ENCODE measurements around the gene NFIL3.

Gene NFIL3

DNA sequence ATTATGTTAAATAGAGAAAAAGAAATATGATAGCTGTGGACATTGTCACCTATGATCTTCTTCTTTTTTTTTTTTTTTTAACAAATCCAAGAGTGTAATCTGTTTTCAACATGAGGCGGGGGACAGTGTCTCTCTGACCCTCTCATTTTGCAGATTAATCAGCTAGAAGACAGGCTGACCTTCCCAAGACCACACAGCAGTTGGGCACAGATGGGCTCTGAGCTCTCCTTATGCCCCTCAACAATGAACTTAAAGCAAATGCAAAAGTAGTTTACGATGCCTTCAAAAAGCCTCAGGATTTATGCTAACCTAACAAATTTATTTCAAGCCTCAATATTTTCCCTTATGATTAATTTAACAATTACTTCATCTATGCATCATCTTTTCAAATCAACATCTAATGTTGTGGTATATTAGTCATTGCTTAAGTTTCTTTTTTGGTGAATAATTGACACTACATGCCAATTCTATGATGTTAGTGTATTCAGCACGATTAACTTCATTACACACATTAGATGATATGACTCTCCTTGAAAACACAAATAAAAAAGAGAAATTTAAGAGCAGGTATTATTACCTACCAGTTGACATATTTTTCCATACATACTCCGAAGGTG is 7.4 kb downstream of the NFIL3 start:
- Histone ChIP-seq H3K27ac (ENCODE audit: low read depth, low read length) (no peak overlapping the region), H3K4me2 (ENCODE audit: low read length) (no peak overlapping the region), H2BK120ac (ENCODE audit: low read depth, low read length) (no peak overlapping the region), H2BK5ac (ENCODE audit: low read length) (no peak overlapping the region), H2BK15ac (replicated peaks; ENCODE audit: low read depth) (no peak overlapping the region), H2AK5ac (ENCODE audit: low read length) (no peak overlapping the region), H3K27me3 (ENCODE audit: insufficient read depth, low read length, poor library complexity) (no peaks in the 10 kb centered on the region), H3K79me1 (ENCODE audit: low read length) (peaks cover 17% of the 10 kb centered on the region), H3K36me3 (ENCODE audit: control insufficient read depth, insufficient read depth, low read length) (no peaks in the 10 kb centered on the region), H3K56ac (ENCODE audit: low read length) (no peak overlapping the region), H3K4ac (ENCODE audit: low read depth, low read length) (no peak overlapping the region), H3K9ac (ENCODE audit: low read length) (no peak overlapping the region), H3K18ac (ENCODE audit: low read length) (no peak overlapping the region), H3K4me3 (ENCODE audit: low read length) (no peak overlapping the region), H4K5ac (ENCODE audit: low read length) (no peak overlapping the region), H3K4me1 (ENCODE audit: control insufficient read depth, low read depth, low read length) (peaks cover 9% of the 10 kb centered on the region), H3K23ac (ENCODE audit: low read length) (no peak overlapping the region), H4K8ac (ENCODE audit: low read depth, low read length) (no peak overlapping the region), H3K79me2 (ENCODE audit: control insufficient read depth, insufficient read depth, low read length) (peaks cover 24% of the 10 kb centered on the region)
- DNase-seq: no peak
- WGBS (ENCODE audit: extremely low coverage, insufficient coverage, low lambda C conversion rate): no CpG with 5 or more reads among the region's 4 CpGs

DNA sequence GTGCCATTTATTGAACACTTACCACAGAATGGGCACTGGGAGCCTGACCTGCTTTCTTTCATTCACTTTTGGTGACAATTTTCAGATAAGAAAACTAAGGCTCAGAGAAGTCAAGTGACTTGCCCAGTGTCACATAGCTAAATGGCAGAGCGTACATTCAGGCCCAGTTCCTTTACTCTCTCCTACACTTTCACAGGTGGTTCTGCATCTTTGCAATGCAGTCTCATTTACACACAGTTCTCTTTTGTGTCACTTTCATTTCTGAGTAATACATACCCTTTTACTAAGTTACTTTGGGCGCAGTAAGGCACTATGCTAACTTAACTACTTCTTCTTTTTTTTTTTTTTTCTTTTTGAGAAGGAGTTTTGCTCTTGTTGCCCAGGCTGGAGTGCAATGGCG is 8.3 kb downstream of the NFIL3 start:
- H3K4me3 ChIP-seq (ENCODE audit: low read length): no peak overlapping the region
- no peak overlapping the region for H2BK5ac ChIP-seq (ENCODE audit: low read length)
- no peak overlapping the region for H3K23ac ChIP-seq (ENCODE audit: low read length)
- H3K79me2 ChIP-seq (ENCODE audit: control insufficient read depth, insufficient read depth, low read length): peaks cover 19% of the 10 kb centered on the region
- no peak overlapping the region for H3K4me2 ChIP-seq (ENCODE audit: low read length)
- no peak overlapping the region for H3K56ac ChIP-seq (ENCODE audit: low read length)
- H3K18ac ChIP-seq (ENCODE audit: low read length): no peak overlapping the region
- no peak overlapping the region for H3K4ac ChIP-seq (ENCODE audit: low read depth, low read length)
- no peak overlapping the region for H2BK15ac ChIP-seq (replicated peaks; ENCODE audit: low read depth)
- H3K27ac ChIP-seq (ENCODE audit: low read depth, low read length): no peak overlapping the region
- no peak overlapping the region for H4K8ac ChIP-seq (ENCODE audit: low read depth, low read length)
- WGBS (ENCODE audit: extremely low coverage, insufficient coverage, low lambda C conversion rate): no CpG with 5 or more reads among the region's 3 CpGs
- H2AK5ac ChIP-seq (ENCODE audit: low read length): no peak overlapping the region
- H3K36me3 ChIP-seq (ENCODE audit: control insufficient read depth, insufficient read depth, low read length): peaks cover 2% of the 10 kb centered on the region
- H2BK120ac ChIP-seq (ENCODE audit: low read depth, low read length): no peak overlapping the region
- no peaks in the 10 kb centered on the region for H3K27me3 ChIP-seq (ENCODE audit: insufficient read depth, low read length, poor library complexity)
- no peak overlapping the region for H4K5ac ChIP-seq (ENCODE audit: low read length)
- DNase-seq: no peak
- H3K79me1 ChIP-seq (ENCODE audit: low read length): peaks cover 13% of the 10 kb centered on the region
- no peak overlapping the region for H3K9ac ChIP-seq (ENCODE audit: low read length)
- H3K4me1 ChIP-seq (ENCODE audit: control insufficient read depth, low read depth, low read length): peaks cover 6% of the 10 kb centered on the region

DNA sequence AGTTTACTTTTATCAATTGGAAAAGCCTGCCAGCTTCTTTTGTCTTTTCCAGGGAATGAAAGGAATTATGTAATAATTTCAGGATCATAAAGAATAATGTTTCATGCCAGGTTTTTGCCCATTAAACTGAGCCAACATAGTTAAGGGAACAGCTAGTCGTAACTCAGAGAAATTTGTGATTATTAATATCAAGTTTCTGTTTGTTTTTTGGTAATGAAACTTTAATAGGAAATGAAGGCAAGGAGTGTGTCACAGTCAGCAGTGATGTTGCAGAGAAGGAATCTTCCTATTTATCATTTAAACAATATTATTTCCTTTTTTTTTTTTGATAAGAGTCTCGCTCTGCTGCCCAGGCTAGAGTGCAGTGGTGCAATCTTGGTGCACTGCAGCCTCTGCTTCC is 10.7 kb downstream of the NFIL3 start:
- peaks cover 8% of the 10 kb centered on the region for H3K79me1 ChIP-seq (ENCODE audit: low read length)
- no peak overlapping the region for H3K56ac ChIP-seq (ENCODE audit: low read length)
- no peak overlapping the region for H3K4me3 ChIP-seq (ENCODE audit: low read length)
- peaks cover 7% of the 10 kb centered on the region for H3K79me2 ChIP-seq (ENCODE audit: control insufficient read depth, insufficient read depth, low read length)
- H2BK5ac ChIP-seq (ENCODE audit: low read length): no peak overlapping the region
- WGBS (ENCODE audit: extremely low coverage, insufficient coverage, low lambda C conversion rate): no CpG with 5 or more reads among the region's 2 CpGs
- no peak overlapping the region for H4K8ac ChIP-seq (ENCODE audit: low read depth, low read length)
- no peak overlapping the region for H3K4ac ChIP-seq (ENCODE audit: low read depth, low read length)
- H3K27ac ChIP-seq (ENCODE audit: low read depth, low read length): no peak overlapping the region
- no peak overlapping the region for H3K23ac ChIP-seq (ENCODE audit: low read length)
- DNase-seq: no peak
- H3K36me3 ChIP-seq (ENCODE audit: control insufficient read depth, insufficient read depth, low read length): peaks cover 5% of the 10 kb centered on the region
- no peak overlapping the region for H2AK5ac ChIP-seq (ENCODE audit: low read length)
- H2BK15ac ChIP-seq (replicated peaks; ENCODE audit: low read depth): no peak overlapping the region
- no peaks in the 10 kb centered on the region for H3K4me1 ChIP-seq (ENCODE audit: control insufficient read depth, low read depth, low read length)
- no peak overlapping the region for H4K5ac ChIP-seq (ENCODE audit: low read length)
- no peak overlapping the region for H3K4me2 ChIP-seq (ENCODE audit: low read length)
- no peak overlapping the region for H2BK120ac ChIP-seq (ENCODE audit: low read depth, low read length)
- no peak overlapping the region for H3K18ac ChIP-seq (ENCODE audit: low read length)
- H3K9ac ChIP-seq (ENCODE audit: low read length): no peak overlapping the region
- H3K27me3 ChIP-seq (ENCODE audit: insufficient read depth, low read length, poor library complexity): no peaks in the 10 kb centered on the region

DNA sequence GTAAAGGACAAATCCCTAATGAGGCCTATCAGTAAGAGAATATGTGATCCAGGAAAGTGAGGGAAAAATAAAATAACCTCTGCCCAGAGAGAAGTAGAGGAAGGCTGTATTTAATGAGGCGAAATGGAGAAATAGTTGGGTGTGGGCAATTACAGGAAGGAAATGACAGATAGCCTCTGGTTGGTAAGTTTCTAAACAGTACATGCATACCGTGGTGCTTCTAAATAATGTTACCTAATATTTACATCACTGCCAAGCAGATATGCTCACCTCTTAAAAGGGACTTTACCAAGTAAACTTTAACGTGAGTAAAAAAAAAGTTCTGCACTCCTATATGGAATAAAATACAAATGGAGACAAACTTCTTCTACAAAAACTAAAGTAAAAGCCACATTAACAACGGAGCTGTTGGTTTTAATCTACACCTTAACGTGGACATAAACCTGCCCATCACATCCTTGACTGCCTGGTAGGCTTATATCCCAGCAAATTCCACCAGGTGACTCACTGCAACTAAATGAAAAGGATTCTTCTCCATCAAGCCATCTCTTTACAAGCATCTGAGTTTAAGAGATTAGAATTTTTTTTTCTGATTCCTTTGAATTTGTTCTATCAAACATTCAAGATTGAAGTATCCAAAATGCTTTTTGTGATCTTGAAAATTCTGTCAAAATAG is 12.4 kb downstream of the NFIL3 start:
- H4K8ac ChIP-seq (ENCODE audit: low read depth, low read length): no peak overlapping the region
- no peak overlapping the region for H2BK120ac ChIP-seq (ENCODE audit: low read depth, low read length)
- DNase-seq: no peak
- peaks cover 7% of the 10 kb centered on the region for H3K79me1 ChIP-seq (ENCODE audit: low read length)
- H2AK5ac ChIP-seq (ENCODE audit: low read length): no peak overlapping the region
- no peak overlapping the region for H3K4me3 ChIP-seq (ENCODE audit: low read length)
- H2BK5ac ChIP-seq (ENCODE audit: low read length): no peak overlapping the region
- no peak overlapping the region for H3K9ac ChIP-seq (ENCODE audit: low read length)
- no peaks in the 10 kb centered on the region for H3K4me1 ChIP-seq (ENCODE audit: control insufficient read depth, low read depth, low read length)
- H3K4ac ChIP-seq (ENCODE audit: low read depth, low read length): no peak overlapping the region
- no peak overlapping the region for H3K56ac ChIP-seq (ENCODE audit: low read length)
- H2BK15ac ChIP-seq (replicated peaks; ENCODE audit: low read depth): no peak overlapping the region
- H3K4me2 ChIP-seq (ENCODE audit: low read length): no peak overlapping the region
- no CpG with 5 or more reads among the region's 5 CpGs for WGBS (ENCODE audit: extremely low coverage, insufficient coverage, low lambda C conversion rate)
- H3K36me3 ChIP-seq (ENCODE audit: control insufficient read depth, insufficient read depth, low read length): peaks cover 5% of the 10 kb centered on the region
- no peak overlapping the region for H3K23ac ChIP-seq (ENCODE audit: low read length)
- H4K5ac ChIP-seq (ENCODE audit: low read length): no peak overlapping the region
- peaks cover 5% of the 10 kb centered on the region for H3K79me2 ChIP-seq (ENCODE audit: control insufficient read depth, insufficient read depth, low read length)
- no peak overlapping the region for H3K27ac ChIP-seq (ENCODE audit: low read depth, low read length)
- no peaks in the 10 kb centered on the region for H3K27me3 ChIP-seq (ENCODE audit: insufficient read depth, low read length, poor library complexity)
- no peak overlapping the region for H3K18ac ChIP-seq (ENCODE audit: low read length)

DNA sequence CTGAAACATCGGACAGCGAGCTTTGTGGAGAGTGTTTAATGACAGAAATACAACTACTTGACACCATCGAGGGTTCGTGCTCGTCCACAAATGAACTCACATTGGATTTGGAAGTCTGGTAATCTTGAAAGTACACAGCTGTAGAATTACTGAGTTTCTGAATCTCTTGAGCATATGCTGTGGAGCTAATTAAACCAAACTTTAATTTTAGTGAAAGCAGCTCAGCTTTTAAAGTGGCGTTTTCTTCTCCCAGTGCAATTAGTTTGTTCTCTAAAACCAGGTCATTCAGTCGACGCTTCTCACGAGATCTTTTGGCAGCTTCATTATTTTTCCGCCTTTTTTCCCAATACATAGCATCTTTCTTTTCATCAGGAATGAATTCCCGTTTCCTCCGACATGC is 13.5 kb downstream of the NFIL3 start:
- no CpG with 5 or more reads among the region's 12 CpGs for WGBS (ENCODE audit: extremely low coverage, insufficient coverage, low lambda C conversion rate)

DNA sequence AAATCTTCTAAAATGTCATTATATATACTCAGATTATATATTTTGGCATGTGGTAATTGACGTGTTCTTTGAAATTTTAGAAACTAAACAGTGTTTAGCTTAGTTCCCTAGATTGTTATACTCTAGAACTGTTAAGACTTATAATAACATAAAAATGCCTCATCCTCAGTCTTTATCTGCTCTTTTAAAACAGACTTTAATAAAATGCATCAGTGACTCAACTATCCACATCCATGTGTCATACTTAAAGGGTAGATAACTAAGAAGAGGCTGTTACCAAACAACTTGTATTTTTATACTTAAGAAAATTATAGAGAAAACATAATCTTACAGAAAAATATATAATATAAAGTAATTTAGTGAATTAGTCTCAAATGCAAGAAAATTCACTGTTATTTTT is 15.2 kb downstream of the NFIL3 start:
- no peak overlapping the region for H3K56ac ChIP-seq (ENCODE audit: low read length)
- no peak overlapping the region for H3K4ac ChIP-seq (ENCODE audit: low read depth, low read length)
- H3K4me3 ChIP-seq (ENCODE audit: low read length): no peak overlapping the region
- no peak overlapping the region for H3K18ac ChIP-seq (ENCODE audit: low read length)
- no peak overlapping the region for H2BK15ac ChIP-seq (replicated peaks; ENCODE audit: low read depth)
- no peaks in the 10 kb centered on the region for H3K79me2 ChIP-seq (ENCODE audit: control insufficient read depth, insufficient read depth, low read length)
- H4K5ac ChIP-seq (ENCODE audit: low read length): no peak overlapping the region
- H3K4me1 ChIP-seq (ENCODE audit: control insufficient read depth, low read depth, low read length): no peaks in the 10 kb centered on the region
- H2BK120ac ChIP-seq (ENCODE audit: low read depth, low read length): no peak overlapping the region
- no peak for DNase-seq
- H3K4me2 ChIP-seq (ENCODE audit: low read length): no peak overlapping the region
- peaks cover 5% of the 10 kb centered on the region for H3K36me3 ChIP-seq (ENCODE audit: control insufficient read depth, insufficient read depth, low read length)
- no CpG with 5 or more reads among the region's 1 CpG for WGBS (ENCODE audit: extremely low coverage, insufficient coverage, low lambda C conversion rate)
- H4K8ac ChIP-seq (ENCODE audit: low read depth, low read length): no peak overlapping the region
- H3K27ac ChIP-seq (ENCODE audit: low read depth, low read length): no peak overlapping the region
- no peak overlapping the region for H3K23ac ChIP-seq (ENCODE audit: low read length)
- H2BK5ac ChIP-seq (ENCODE audit: low read length): no peak overlapping the region
- H2AK5ac ChIP-seq (ENCODE audit: low read length): no peak overlapping the region
- H3K27me3 ChIP-seq (ENCODE audit: insufficient read depth, low read length, poor library complexity): no peaks in the 10 kb centered on the region
- H3K9ac ChIP-seq (ENCODE audit: low read length): no peak overlapping the region
- H3K79me1 ChIP-seq (ENCODE audit: low read length): peaks cover 2% of the 10 kb centered on the region

More for the DNA sequence above, 13.5 kb downstream of the NFIL3 start:
- H3K4ac ChIP-seq (ENCODE audit: low read depth, low read length): no peak overlapping the region
- no peak overlapping the region for H3K23ac ChIP-seq (ENCODE audit: low read length)
- H3K79me2 ChIP-seq (ENCODE audit: control insufficient read depth, insufficient read depth, low read length): peaks cover 2% of the 10 kb centered on the region
- H3K27ac ChIP-seq (ENCODE audit: low read depth, low read length): no peak overlapping the region
- H3K4me3 ChIP-seq (ENCODE audit: low read length): no peak overlapping the region
- H2BK120ac ChIP-seq (ENCODE audit: low read depth, low read length): no peak overlapping the region
- H4K8ac ChIP-seq (ENCODE audit: low read depth, low read length): no peak overlapping the region
- H3K27me3 ChIP-seq (ENCODE audit: insufficient read depth, low read length, poor library complexity): no peaks in the 10 kb centered on the region
- H2AK5ac ChIP-seq (ENCODE audit: low read length): no peak overlapping the region
- no peak overlapping the region for H2BK5ac ChIP-seq (ENCODE audit: low read length)
- peaks cover 5% of the 10 kb centered on the region for H3K36me3 ChIP-seq (ENCODE audit: control insufficient read depth, insufficient read depth, low read length)
- peaks cover 5% of the 10 kb centered on the region for H3K79me1 ChIP-seq (ENCODE audit: low read length)
- H3K18ac ChIP-seq (ENCODE audit: low read length): no peak overlapping the region
- H3K56ac ChIP-seq (ENCODE audit: low read length): no peak overlapping the region
- no peak overlapping the region for H2BK15ac ChIP-seq (replicated peaks; ENCODE audit: low read depth)
- no peak overlapping the region for H3K9ac ChIP-seq (ENCODE audit: low read length)
- no peak for DNase-seq
- no peak overlapping the region for H4K5ac ChIP-seq (ENCODE audit: low read length)
- H3K4me1 ChIP-seq (ENCODE audit: control insufficient read depth, low read depth, low read length): no peaks in the 10 kb centered on the region
- H3K4me2 ChIP-seq (ENCODE audit: low read length): no peak overlapping the region
